NCI-H2107 (cell line): ENCODE measurements around the gene ZNRF1.
"Not testable (repeated sequence)": the region's sequence is repeated elsewhere in the genome, so short reads cannot be mapped to it uniquely, and the experiment has no call there.

Experiments used
- DNase-seq: peaks from one replicate; lab custom pipeline; 2025; lab: John Stamatoyannopoulos, UW

ZNRF1 gene

GRCh38 chr16:75080205-75081029, 81.6 kb downstream of the ZNRF1 start:
- no peak for DNase-seq

GRCh38 chr16:75081179-75081859, 82.5 kb downstream of the ZNRF1 start:
- no peak for DNase-seq

GRCh38 chr16:75083813-75084212, 85.0 kb downstream of the ZNRF1 start:
- DNase-seq, result no peak

GRCh38 chr16:75085556-75085955, 86.7 kb downstream of the ZNRF1 start:
- DNase-seq, result no peak

- DNase-seq, result no peak
Measured at GRCh38 chr16:75086281-75086680, 87.5 kb downstream of the ZNRF1 start.

- DNase-seq, result no peak
Measured at GRCh38 chr16:75086688-75087374, 88.0 kb downstream of the ZNRF1 start.

GRCh38 chr16:75087375-75087979, 88.7 kb downstream of the ZNRF1 start:
- DNase-seq, result peak; percentile 66

GRCh38 chr16:75088216-75088615, 89.4 kb downstream of the ZNRF1 start:
- no peak for DNase-seq

GRCh38 chr16:75088934-75089333, 90.1 kb downstream of the ZNRF1 start:
- DNase-seq, result no peak

GRCh38 chr16:75089486-75090202, 90.8 kb downstream of the ZNRF1 start:
- DNase-seq, result no peak

- not testable (repeated sequence) for DNase-seq
Measured at GRCh38 chr16:75090899-75091298, 92.1 kb downstream of the ZNRF1 start.

- not testable (repeated sequence) for DNase-seq
Measured at GRCh38 chr16:75091619-75092018, 92.8 kb downstream of the ZNRF1 start.

- DNase-seq, result no peak
Measured at GRCh38 chr16:75092777-75093176, 94.0 kb downstream of the ZNRF1 start.

- DNase-seq, result no peak
Measured at GRCh38 chr16:75093598-75094540, 95.0 kb downstream of the ZNRF1 start.

GRCh38 chr16:75095204-75095621, 96.4 kb downstream of the ZNRF1 start:
- DNase-seq, result no peak

GRCh38 chr16:75096656-75097055, 97.8 kb downstream of the ZNRF1 start:
- no peak for DNase-seq

- DNase-seq, result no peak
Measured at GRCh38 chr16:75097191-75097761, 98.5 kb downstream of the ZNRF1 start.

- no peak for DNase-seq
Measured at GRCh38 chr16:75097941-75098901, 99.4 kb downstream of the ZNRF1 start.

- DNase-seq, result no peak
Measured at GRCh38 chr16:75099075-75099667, 100.3 kb downstream of the ZNRF1 start.
